ENCODE data around the gene NISCH. TPM values are rescaled to one million over a fixed set of nuclear protein-coding genes. Genes with fewer than 3 reads are reported as not detected.

The NISCH gene
- total RNA-seq, 3 donors from 2014 or later (not counting 1 experiment from before 2014, with no cell fraction given) = 162 to 191 (median 175) TPM

GRCh38 chr3:52506266-52506966 lies 51.0 kb downstream of the NISCH start:
- Histone ChIP-seq H3K27me3 (ENCODE audit: control insufficient read depth, insufficient read depth, low read length) (no peaks in the 10 kb centered on the region), H3K9me3 (ENCODE audit: control insufficient read depth, insufficient read depth, low read length) (no peaks in the 10 kb centered on the region), H3K27ac (ENCODE audit: low read length) (no peak overlapping the region), H3K4me3 (ENCODE audit: low read length) (no peak overlapping the region), H3K4me1 (ENCODE audit: control insufficient read depth, insufficient read depth, low read length) (no peaks in the 10 kb centered on the region), H3K36me3 (ENCODE audit: control insufficient read depth, insufficient read depth, low read length) (no peaks in the 10 kb centered on the region)
- Mint-ChIP-seq H3K36me3 (no peaks in the 10 kb centered on the region), H3K9me3 (no peaks in the 10 kb centered on the region), H3K4me1 (no peaks in the 10 kb centered on the region), H3K4me3 (no peak overlapping the region), H3K27ac (no peak overlapping the region), H3K27me3 (ENCODE audit: low read depth in 2 of 2) (no peaks in the 10 kb centered on the region)
- WGBS (ENCODE audit: insufficient coverage) = 90% methylated on average over 27 of the region's 27 CpGs
- TF ChIP-seq CTCF (IDR thresholded peaks at IDR 0.05) = no peak
- DNase-seq = no peak
- no peak for ATAC-seq
- intact Hi-C loops (cut with micrococcal nuclease) = no loop called here

- H3K27ac Mint-ChIP-seq = no peak overlapping the region
- ATAC-seq = no peak
These were observed 52.0 kb downstream of the NISCH start for GRCh38 chr3:52507359-52507758.

GRCh38 chr3:52509753-52510328 lies 54.4 kb downstream of the NISCH start:
- no peak for DNase-seq
- no peak for ATAC-seq
- Mint-ChIP-seq H3K36me3 (no peaks in the 10 kb centered on the region), H3K27ac (no peak overlapping the region), H3K9me3 (no peaks in the 10 kb centered on the region), H3K4me1 (no peaks in the 10 kb centered on the region), H3K27me3 (ENCODE audit: low read depth in 2 of 2) (no peaks in the 10 kb centered on the region), H3K4me3 (no peak overlapping the region)
- Histone ChIP-seq H3K27me3 (ENCODE audit: control insufficient read depth, insufficient read depth, low read length) (no peaks in the 10 kb centered on the region), H3K4me1 (ENCODE audit: control insufficient read depth, insufficient read depth, low read length) (no peaks in the 10 kb centered on the region), H3K36me3 (ENCODE audit: control insufficient read depth, insufficient read depth, low read length) (no peaks in the 10 kb centered on the region), H3K27ac (ENCODE audit: low read length) (no peak overlapping the region), H3K9me3 (ENCODE audit: control insufficient read depth, insufficient read depth, low read length) (no peaks in the 10 kb centered on the region), H3K4me3 (ENCODE audit: low read length) (no peak overlapping the region)
- WGBS (ENCODE audit: insufficient coverage) = 88% methylated on average over 12 of the region's 12 CpGs
- no peak for TF ChIP-seq CTCF (IDR thresholded peaks at IDR 0.05)
- intact Hi-C loops (cut with micrococcal nuclease) = no loop called here

More at GRCh38 chr3:52507359-52507758, 52.0 kb downstream of the NISCH start:
- Mint-ChIP-seq H3K36me3 (no peaks in the 10 kb centered on the region), H3K4me1 (no peaks in the 10 kb centered on the region), H3K27me3 (ENCODE audit: low read depth in 2 of 2) (no peaks in the 10 kb centered on the region), H3K9me3 (no peaks in the 10 kb centered on the region), H3K4me3 (no peak overlapping the region)
- Histone ChIP-seq H3K27me3 (ENCODE audit: control insufficient read depth, insufficient read depth, low read length) (no peaks in the 10 kb centered on the region), H3K4me1 (ENCODE audit: control insufficient read depth, insufficient read depth, low read length) (no peaks in the 10 kb centered on the region), H3K27ac (ENCODE audit: low read length) (no peak overlapping the region), H3K9me3 (ENCODE audit: control insufficient read depth, insufficient read depth, low read length) (no peaks in the 10 kb centered on the region), H3K4me3 (ENCODE audit: low read length) (no peak overlapping the region), H3K36me3 (ENCODE audit: control insufficient read depth, insufficient read depth, low read length) (no peaks in the 10 kb centered on the region)
- 92% methylated on average over 5 of the region's 5 CpGs for WGBS (ENCODE audit: insufficient coverage)
- intact Hi-C loops (cut with micrococcal nuclease) = no loop called here
- no peak for DNase-seq
- TF ChIP-seq CTCF (IDR thresholded peaks at IDR 0.05) = no peak

Measured in natural killer cell (primary cell).